Spleen (tissue), 7 donors: ENCODE measurements around the gene PTPRK.

Experiments
- CTCF ChIP-seq, 11 experiments: fragments of 200-600 bp in 7 of 11; fragments of 450-650 bp in 4 of 11; sonication (generic) in 4 of 11; IDR thresholded peaks in 8 of 11; conservative IDR thresholded peaks in 3 of 11; 1 replicate in 7 of 11; 2 replicates in 4 of 11; pipeline versions ENCODE4 v1.4.0 to v1.8.0; 2016 to 2021; ENCODE audit warnings: antibody characterized with exemption in 11 of 11, inconsistent platforms in 4 of 11, mild to moderate bottlenecking in 1 of 11
- POLR2A ChIP-seq, 3 donors: fragments of 450-650 bp; IDR thresholded peaks; one replicate each; pipeline ENCODE4 v1.5.1; 2017; ENCODE audit warnings: antibody characterized with exemption in 3 of 3, mild to moderate bottlenecking in 1 of 3
- POLR2AphosphoS5 ChIP-seq, 3 donors: sonication (generic); formaldehyde crosslinking; IDR thresholded peaks; one replicate each; pipeline ENCODE4 v1.5.1; 2017; ENCODE audit warnings: antibody characterized with exemption in 3 of 3
- donor health status: DM: no; HTN: no; CAD: no; lungs with moderate emphysema.
- donor health status: DM: no; HTN: no; CAD: no.
- donor health status: DM: no; HTN: no; CAD: no.

DNA sequence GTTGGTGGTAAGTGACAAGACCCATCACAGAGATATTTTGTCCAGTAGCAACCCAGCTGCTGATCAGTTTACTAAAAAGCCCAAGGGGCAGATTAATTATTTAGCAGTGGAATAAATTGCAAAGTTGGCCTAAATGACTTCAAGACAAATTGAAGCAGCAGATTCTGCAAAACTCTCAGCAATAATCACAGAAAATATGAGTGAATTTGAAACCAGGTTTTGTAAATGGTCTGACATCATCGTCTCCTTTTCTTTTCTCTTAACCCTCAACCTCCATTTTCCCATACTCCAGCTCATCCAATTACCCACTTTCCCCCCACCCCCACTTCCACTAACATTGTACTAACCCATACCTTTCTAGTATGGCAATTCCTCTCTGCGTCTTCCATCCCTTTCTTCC, 11.3 kb upstream of the PTPRK start:
- TF ChIP-seq CTCF (IDR thresholded peaks at IDR 0.05 in 8 of 11, conservative IDR thresholded peaks at IDR 0.05 in 3 of 11), result no peak
- TF ChIP-seq POLR2AphosphoS5 (IDR thresholded peaks at IDR 0.05), result no peak
- TF ChIP-seq POLR2A (IDR thresholded peaks at IDR 0.05), result no peak
